Thyroid gland (tissue), 4 donors: ENCODE data around the gene CFB. TPM values are rescaled to one million over a fixed set of nuclear protein-coding genes. Genes with fewer than 3 reads are reported as not detected.

ENCODE experiments used
- DNase-seq, 2 donors: peaks; one replicate each; pipeline ENCODE4 v3.0.0-alpha.2; 2019
- H3K27ac ChIP-seq, 3 donors: fragments of 200-600 bp; sonication (generic); 1 replicate in 2 of 3; 2 replicates in 1 of 3; pipeline ENCODE4 v1.5.1; 2016 to 2019; ENCODE audit warnings: mild to moderate bottlenecking in 1 of 3, moderate library complexity in 1 of 3
- H3K27me3 ChIP-seq: fragments of 200-600 bp; sonication (generic); one replicate; pipeline ENCODE4 v1.5.1; 2019
- H3K36me3 ChIP-seq, 2 donors: fragments of 200-600 bp; sonication (generic); one replicate each; pipeline ENCODE4 v1.5.1; 2016 to 2019
- H3K4me1 ChIP-seq, 2 donors: fragments of 200-600 bp; sonication (generic); one replicate each; pipeline ENCODE4 v1.5.1; 2017 to 2019
- H3K4me3 ChIP-seq, 3 donors: fragments of 200-600 bp; sonication (generic); replicated peaks in 1 of 3; 1 replicate in 2 of 3; 2 replicates in 1 of 3; pipeline ENCODE4 v1.5.1; 2016; ENCODE audit warnings: mild to moderate bottlenecking in 1 of 3
- H3K9me3 ChIP-seq: fragments of 200-600 bp; sonication (generic); one replicate; pipeline ENCODE4 v1.5.1; 2017
- CTCF ChIP-seq, 6 experiments: fragments of 200-600 bp in 3 of 6; fragments of 450-650 bp in 3 of 6; sonication (generic) in 3 of 6; IDR thresholded peaks; one replicate each; pipeline ENCODE4 v1.5.1; 2016 to 2019; ENCODE audit warnings: antibody characterized with exemption in 6 of 6, mild to moderate bottlenecking in 2 of 6, inconsistent platforms in 1 of 6, moderate library complexity in 1 of 6
- POLR2A ChIP-seq, 2 donors: fragments of 450-650 bp; IDR thresholded peaks; one replicate each; pipeline ENCODE4 v1.6.1; 2017; ENCODE audit warnings: antibody characterized with exemption in 2 of 2, mild to moderate bottlenecking in 2 of 2, moderate library complexity in 1 of 2
- WGBS, 2 donors: methylation state at CpG; one replicate each; pipeline ENCODE4 v1.1.5; 2017; 5-methylcytosine and 5-hydroxymethylcytosine counted together
- intact Hi-C: fragments of 100-400 bp; cut with DNase I; formaldehyde crosslinking; loops from one replicate; pipeline ENCODE4 v1.15.1; 2023
- total RNA-seq, 4 donors: library from RNA; depleted of rRNA; stranded (reverse); fragments of >200 nt; gene quantifications; one replicate each; pipeline ENCODE4 v1.2.3, GENCODE V29; 2016

The CFB gene
- total RNA-seq, 4 donors from 2014 or later, result 10.5 to 36.7 (median 16.4) TPM

- no peak for DNase-seq
- Histone ChIP-seq H3K27ac (no peak overlapping the region), H3K9me3 (no peaks in the 10 kb centered on the region), H3K36me3 (peaks cover 54 to 73% of the 10 kb centered on the region in 2 donors), H3K27me3 (no peaks in the 10 kb centered on the region), H3K4me3 (no peak overlapping the region), H3K4me1 (peaks cover 5 to 10% of the 10 kb centered on the region in 2 donors)
- 93 to 97% methylated on average over 19 of the region's 19 CpGs for WGBS, 2 donors
- intact Hi-C loops, result loop anchor here (10.0 kb wide), 1 partner anchor 289 kb away; no protein-coding TSS in a partner anchor
- no peak for TF ChIP-seq POLR2A (IDR thresholded peaks at IDR 0.05)
- no peak for TF ChIP-seq CTCF (IDR thresholded peaks at IDR 0.05)
These were observed 18.0 kb downstream of the CFB start for GRCh38 chr6:31963921-31964320.

- Histone ChIP-seq H3K4me3 (no peak overlapping the region), H3K27ac (no peak overlapping the region), H3K27me3 (no peaks in the 10 kb centered on the region), H3K9me3 (no peaks in the 10 kb centered on the region), H3K4me1 (peaks cover 0 to 4% of the 10 kb centered on the region in 2 donors), H3K36me3 (peaks cover 65 to 85% of the 10 kb centered on the region in 2 donors)
- intact Hi-C loops, result loop anchor here (10.0 kb wide), 1 partner anchor 291 kb away; no protein-coding TSS in a partner anchor
- no peak for DNase-seq
- no peak for TF ChIP-seq POLR2A (IDR thresholded peaks at IDR 0.05)
- 91 to 92% methylated on average over 13 of the region's 13 CpGs for WGBS, 2 donors
These were observed 19.8 kb downstream of the CFB start for GRCh38 chr6:31965700-31966099.

- Histone ChIP-seq H3K4me3 (no peak overlapping the region), H3K27ac (no peak overlapping the region), H3K9me3 (no peaks in the 10 kb centered on the region), H3K4me1 (peaks cover 0 to 11% of the 10 kb centered on the region in 2 donors), H3K27me3 (no peaks in the 10 kb centered on the region), H3K36me3 (peaks cover 60 to 78% of the 10 kb centered on the region in 2 donors)
- 98 to 100% methylated on average over 1 to 7 of the region's 7 CpGs for WGBS, 2 donors
- TF ChIP-seq POLR2A (IDR thresholded peaks at IDR 0.05), result no peak
- no peak for TF ChIP-seq CTCF (IDR thresholded peaks at IDR 0.05)
- DNase-seq, result no peak
- intact Hi-C loops, result loop anchor here (10.0 kb wide), 1 partner anchor 292 kb away; no protein-coding TSS in a partner anchor
These were observed 20.6 kb downstream of the CFB start for GRCh38 chr6:31966506-31966905.

- TF ChIP-seq CTCF (IDR thresholded peaks at IDR 0.05) (no peak), POLR2A (IDR thresholded peaks at IDR 0.05) (no peak)
- no peak overlapping the region for H3K27ac ChIP-seq
- no peaks in the 10 kb centered on the region for H3K9me3 ChIP-seq
- H3K4me3 ChIP-seq, result no peak overlapping the region
- no peaks in the 10 kb centered on the region for H3K27me3 ChIP-seq
- WGBS, 2 donors, result 86 to 91% methylated on average over 10 of the region's 10 CpGs
- H3K36me3 ChIP-seq, result peaks cover 54 to 70% of the 10 kb centered on the region in 2 donors
- peaks cover 0 to 11% of the 10 kb centered on the region in 2 donors for H3K4me1 ChIP-seq
- DNase-seq, result no peak
- intact Hi-C loops, result loop anchor here (10.0 kb wide), 1 partner anchor 292 kb away; no protein-coding TSS in a partner anchor
These were observed 21.4 kb downstream of the CFB start for GRCh38 chr6:31966997-31967925.

GRCh38 chr6:31967926-31968320, 22.0 kb downstream of the CFB start:
- TF ChIP-seq POLR2A (IDR thresholded peaks at IDR 0.05) (no peak), CTCF (IDR thresholded peaks at IDR 0.05) (no peak)
- no peak overlapping the region for H3K27ac ChIP-seq
- peaks cover 50 to 63% of the 10 kb centered on the region in 2 donors for H3K36me3 ChIP-seq
- no peak for DNase-seq
- WGBS, 2 donors, result 85 to 94% methylated on average over 3 of the region's 3 CpGs
- peaks cover 4 to 12% of the 10 kb centered on the region in 2 donors for H3K4me1 ChIP-seq
- H3K9me3 ChIP-seq, result no peaks in the 10 kb centered on the region
- no peaks in the 10 kb centered on the region for H3K27me3 ChIP-seq
- H3K4me3 ChIP-seq, result no peak overlapping the region
- intact Hi-C loops, result loop anchor here (10.0 kb wide), 1 partner anchor 293 kb away; no protein-coding TSS in a partner anchor
